Stimulated activated naive CD8-positive, alpha-beta T cell treated with anti-CD3 and anti-CD28 coated beads, Interleukin-15, Interleukin-2, amounts not matched to agents 100 ng/mL and 50 ng/mL, for 24 hours (primary cell): Measurements from ENCODE around the gene SLC5A6.
"Not testable (repeated sequence)": the region's sequence is repeated elsewhere in the genome, so short reads cannot be mapped to it uniquely, and the experiment has no call there.

ENCODE experiments used
- H3K27ac Mint-ChIP-seq: one replicate; pipeline ENCODE4 v1.8.0; 2021; ENCODE audit warnings: mild to moderate bottlenecking, mixed read lengths
- H3K27me3 Mint-ChIP-seq: one replicate; pipeline ENCODE4 v1.8.0; 2021; ENCODE audit warnings: mixed read lengths
- H3K36me3 Mint-ChIP-seq: one replicate; pipeline ENCODE4 v1.8.0; 2021; ENCODE audit warnings: low read depth, mixed read lengths
- H3K4me1 Mint-ChIP-seq: one replicate; pipeline ENCODE4 v1.8.0; 2021; ENCODE audit warnings: low read depth, mixed read lengths
- H3K4me3 Mint-ChIP-seq: one replicate; pipeline ENCODE4 v1.8.0; 2021; ENCODE audit warnings: mild to moderate bottlenecking, mixed read lengths
- H3K9me3 Mint-ChIP-seq: one replicate; pipeline ENCODE4 v1.8.0; 2021; ENCODE audit warnings: mixed read lengths

Gene SLC5A6

DNA sequence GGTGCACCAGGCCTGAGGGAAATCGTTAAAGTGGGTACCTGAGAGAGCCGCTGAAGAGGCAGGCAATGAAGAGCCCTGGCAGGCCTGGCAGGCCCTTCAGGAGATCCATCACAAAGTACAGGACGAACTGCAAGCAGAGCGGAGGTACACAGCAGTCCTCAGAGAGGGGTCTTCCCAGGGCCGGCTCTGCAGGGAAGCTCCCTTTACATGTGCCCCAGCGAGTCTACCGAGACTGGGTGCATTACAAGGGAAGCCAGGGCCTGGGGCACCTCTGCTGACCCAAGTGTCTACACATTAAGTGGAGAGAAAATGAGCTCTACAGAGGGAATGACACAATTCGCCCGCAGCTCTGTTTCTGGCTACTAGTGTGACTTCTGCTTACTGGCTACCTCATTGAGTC, 8.3 kb downstream of the SLC5A6 start:
- Mint-ChIP-seq H3K27me3 (no peaks in the 10 kb centered on the region), H3K9me3 (no peaks in the 10 kb centered on the region), H3K27ac (no peak overlapping the region), H3K4me1 (no peaks in the 10 kb centered on the region), H3K36me3 (peaks cover 64% of the 10 kb centered on the region), H3K4me3 (no peak overlapping the region)

DNA sequence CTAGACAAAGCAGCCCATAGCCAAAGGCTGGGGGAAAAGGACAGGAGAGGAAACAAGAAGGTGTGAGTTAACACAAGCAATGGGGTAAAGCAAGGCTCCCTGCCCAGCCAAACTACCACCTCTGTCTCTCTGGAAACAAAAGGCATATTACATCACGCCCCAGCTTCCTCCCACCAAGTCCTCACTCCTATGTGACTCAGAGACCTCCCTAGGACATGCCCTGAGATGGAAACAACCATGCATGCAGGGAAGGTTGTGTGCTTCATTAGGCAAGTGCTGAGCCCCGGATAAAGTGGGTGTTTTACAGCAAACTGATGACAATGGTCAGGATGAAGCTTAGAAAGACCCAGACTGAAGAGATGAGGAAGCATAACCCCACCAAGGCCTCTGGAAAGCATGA, 9.2 kb downstream of the SLC5A6 start:
- H3K27ac Mint-ChIP-seq, result peak overlapping the region; percentile 0
- peaks cover 59% of the 10 kb centered on the region for H3K36me3 Mint-ChIP-seq
- H3K4me1 Mint-ChIP-seq, result no peaks in the 10 kb centered on the region
- H3K27me3 Mint-ChIP-seq, result no peaks in the 10 kb centered on the region
- no peak overlapping the region for H3K4me3 Mint-ChIP-seq
- no peaks in the 10 kb centered on the region for H3K9me3 Mint-ChIP-seq

DNA sequence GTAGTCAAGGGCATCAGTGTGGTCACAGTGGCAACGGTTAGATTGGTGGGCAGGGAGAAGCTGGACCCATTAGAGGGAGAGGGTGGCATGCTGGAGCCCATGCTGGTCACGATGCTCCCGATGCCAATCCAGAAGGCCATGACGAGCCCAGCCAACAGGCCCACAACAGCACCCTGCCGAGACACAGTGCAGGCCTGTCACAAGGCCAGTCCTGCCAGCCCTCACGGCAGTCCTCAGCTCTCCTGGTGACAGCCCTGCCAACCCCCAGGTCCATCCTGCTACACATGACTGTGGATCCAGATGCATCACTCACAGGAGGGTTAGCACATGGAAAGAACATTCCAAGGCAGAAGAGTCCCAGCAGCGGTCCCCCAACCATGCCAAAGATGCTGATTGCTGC, 10.4 kb downstream of the SLC5A6 start:
- peaks cover 49% of the 10 kb centered on the region for H3K36me3 Mint-ChIP-seq
- no peaks in the 10 kb centered on the region for H3K27me3 Mint-ChIP-seq
- H3K27ac Mint-ChIP-seq, result no peak overlapping the region
- H3K9me3 Mint-ChIP-seq, result no peaks in the 10 kb centered on the region
- H3K4me3 Mint-ChIP-seq, result no peak overlapping the region
- H3K4me1 Mint-ChIP-seq, result no peaks in the 10 kb centered on the region

DNA sequence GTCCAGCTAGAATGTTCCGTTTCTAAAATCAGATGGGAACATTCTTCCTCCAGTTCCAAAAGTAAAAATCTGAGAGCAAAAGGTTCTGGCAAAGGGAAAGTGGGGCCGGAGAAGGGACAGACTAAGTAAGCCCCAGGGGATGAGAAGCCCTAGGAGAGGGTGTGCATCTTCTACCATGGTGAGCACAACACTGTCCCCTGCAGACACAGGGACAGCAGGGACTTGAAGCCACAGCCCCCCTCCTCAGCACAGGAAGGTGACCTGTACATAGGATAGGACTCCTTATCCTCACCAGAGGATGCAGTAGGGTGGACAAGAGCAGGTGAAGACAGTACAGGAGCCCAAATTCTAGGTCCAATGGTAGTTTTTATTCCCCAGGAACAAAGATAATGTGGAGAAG, 12.8 kb downstream of the SLC5A6 start:
- Mint-ChIP-seq H3K4me3 (no peak overlapping the region), H3K36me3 (peaks cover 27% of the 10 kb centered on the region), H3K27me3 (no peaks in the 10 kb centered on the region), H3K9me3 (no peaks in the 10 kb centered on the region), H3K27ac (no peak overlapping the region), H3K4me1 (no peaks in the 10 kb centered on the region)

DNA sequence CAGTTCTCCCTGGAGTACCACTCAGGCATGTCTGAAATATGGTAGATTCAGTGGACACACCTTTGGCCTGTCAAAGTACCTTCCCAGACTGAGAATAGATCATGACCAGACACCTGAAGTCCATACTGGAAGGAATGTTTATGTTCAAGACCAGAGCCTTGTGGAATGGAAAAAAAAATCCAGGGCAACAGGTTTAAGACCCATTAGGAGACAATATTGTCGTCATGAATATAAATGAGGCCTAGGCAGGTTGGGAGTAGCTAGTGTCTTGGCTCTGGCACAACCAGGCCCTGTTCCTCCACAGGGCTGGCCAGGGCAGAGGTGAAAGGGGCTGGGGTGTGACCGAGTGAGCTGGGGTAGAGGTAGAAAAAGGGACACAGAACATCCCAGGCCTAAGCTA, 13.4 kb downstream of the SLC5A6 start:
- no peak overlapping the region for H3K27ac Mint-ChIP-seq
- H3K4me3 Mint-ChIP-seq, result no peak overlapping the region
- H3K9me3 Mint-ChIP-seq, result no peaks in the 10 kb centered on the region
- H3K4me1 Mint-ChIP-seq, result no peaks in the 10 kb centered on the region
- H3K36me3 Mint-ChIP-seq, result peaks cover 27% of the 10 kb centered on the region
- H3K27me3 Mint-ChIP-seq, result no peaks in the 10 kb centered on the region

DNA sequence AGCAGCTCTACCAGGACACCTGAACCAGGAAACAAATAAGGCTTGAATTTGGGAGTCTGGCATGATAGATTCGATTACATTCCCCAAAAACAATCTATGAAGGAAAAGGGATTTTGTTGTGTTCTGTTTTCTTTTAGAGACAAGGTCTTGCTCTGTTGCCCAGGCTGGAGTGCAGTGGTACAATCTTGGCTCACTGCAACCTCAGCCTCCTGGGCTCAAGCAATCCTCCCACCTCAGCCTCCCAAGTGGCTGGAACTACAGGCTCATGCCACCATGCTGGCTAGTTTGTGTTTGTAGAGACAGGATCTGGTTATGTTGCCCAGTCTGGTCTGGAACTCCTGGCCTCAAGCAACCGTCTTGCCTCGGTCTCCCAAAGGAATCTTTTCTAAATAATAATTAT, 14.0 kb downstream of the SLC5A6 start:
- H3K4me3 Mint-ChIP-seq, H3K9me3 Mint-ChIP-seq: not testable (repeated sequence)
- H3K36me3 Mint-ChIP-seq, result peaks cover 21% of the 10 kb centered on the region

DNA sequence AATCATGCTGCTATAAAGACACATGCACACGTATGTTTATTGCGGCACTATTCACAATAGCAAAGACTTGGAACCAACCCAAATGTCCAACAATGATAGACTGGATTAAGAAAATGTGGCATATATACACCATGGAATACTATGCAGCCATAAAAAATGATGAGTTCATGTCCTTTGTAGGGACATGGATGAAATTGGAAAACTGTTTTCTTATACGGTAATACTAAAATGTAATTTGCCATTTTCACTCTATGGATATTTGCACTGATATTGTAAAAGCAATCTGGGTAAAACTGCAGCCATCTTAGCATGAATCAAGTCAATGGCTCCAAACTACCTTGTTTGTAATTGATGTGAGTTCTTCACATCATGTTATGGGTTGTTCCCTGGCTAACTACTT, 16.3 kb downstream of the SLC5A6 start:
- not testable (repeated sequence) for H3K27ac Mint-ChIP-seq, H3K27me3 Mint-ChIP-seq, H3K4me1 Mint-ChIP-seq, H3K4me3 Mint-ChIP-seq, H3K9me3 Mint-ChIP-seq
- H3K36me3 Mint-ChIP-seq, result peaks cover 15% of the 10 kb centered on the region

More for the DNA sequence above, 14.0 kb downstream of the SLC5A6 start:
- H3K27ac Mint-ChIP-seq, H3K4me1 Mint-ChIP-seq, H3K27me3 Mint-ChIP-seq: not testable (repeated sequence)

DNA sequence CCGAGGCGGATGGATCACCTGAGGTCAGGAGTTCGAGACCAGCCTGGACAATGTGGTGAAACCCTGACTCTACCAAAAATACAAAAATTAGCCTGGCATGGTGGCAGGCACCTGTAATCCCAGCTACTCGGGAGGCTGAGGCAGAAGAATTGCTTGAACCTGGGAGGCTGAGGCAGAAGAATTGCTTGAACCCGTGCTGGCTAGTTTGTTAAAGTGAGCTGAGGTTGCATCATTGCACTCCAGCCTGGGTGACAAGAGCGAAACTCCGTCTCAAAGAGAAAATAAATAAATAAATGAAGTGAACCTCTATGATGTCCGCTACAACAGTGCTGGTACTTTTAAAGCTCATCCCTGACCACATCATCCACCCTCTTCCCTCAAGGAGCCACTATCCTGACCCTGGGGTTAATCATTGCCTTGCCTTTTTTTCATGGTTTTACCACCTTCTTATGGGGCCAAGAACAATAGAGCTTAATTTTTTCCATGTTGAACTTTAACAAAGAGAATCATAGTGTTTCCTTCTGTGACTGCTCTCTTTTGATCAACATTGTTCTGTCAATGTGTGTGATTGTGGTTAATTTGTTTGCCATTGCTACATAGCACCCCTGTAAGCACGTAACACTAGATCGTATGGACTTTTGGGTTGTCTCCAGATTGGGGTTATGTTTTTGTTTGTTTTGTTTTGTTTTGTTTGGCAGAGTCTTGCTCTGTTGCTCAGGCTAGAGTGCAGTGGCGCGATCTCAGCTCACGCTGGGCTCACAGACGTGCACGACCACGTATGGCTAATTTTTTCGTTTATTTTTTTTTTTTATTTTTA, 17.3 kb downstream of the SLC5A6 start:
- Mint-ChIP-seq H3K27ac (no peak overlapping the region), H3K4me1 (no peaks in the 10 kb centered on the region), H3K4me3 (no peak overlapping the region), H3K27me3 (no peaks in the 10 kb centered on the region), H3K36me3 (peaks cover 13% of the 10 kb centered on the region), H3K9me3 (no peaks in the 10 kb centered on the region)

DNA sequence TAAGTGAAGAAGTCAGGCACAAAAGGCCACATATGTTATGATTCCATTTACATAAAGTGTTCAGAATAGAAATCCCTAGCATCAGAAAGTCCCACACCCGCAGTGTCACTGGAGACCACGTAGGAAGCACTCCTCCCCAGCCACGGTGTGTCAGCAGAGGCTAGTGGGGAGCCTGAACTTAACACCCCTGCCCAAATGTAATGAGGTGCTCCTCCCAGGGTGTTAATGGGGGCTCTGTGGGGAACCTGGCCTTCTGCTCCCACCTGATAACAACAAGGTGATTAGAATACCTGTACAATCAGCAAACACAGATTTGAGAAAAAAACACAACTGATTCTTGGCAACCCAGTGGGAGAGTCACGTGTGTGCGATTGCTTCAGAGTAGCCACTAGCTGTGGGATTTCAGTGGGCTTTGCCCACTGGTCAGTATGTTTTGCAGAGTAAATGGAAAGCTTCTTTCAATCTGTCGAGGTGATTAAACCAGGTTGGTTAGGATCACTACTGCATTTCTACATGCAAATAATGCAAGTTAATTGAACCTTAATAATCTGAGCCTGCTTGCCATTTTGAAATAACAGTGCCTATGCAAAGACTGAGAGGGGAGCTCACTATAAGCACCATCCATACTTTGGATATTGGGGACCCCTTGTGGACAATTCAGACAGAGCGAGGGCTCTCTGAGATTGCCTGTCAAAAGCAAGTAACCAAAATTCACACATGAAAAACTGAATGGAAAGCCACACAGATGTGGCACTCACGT, 20.8 kb downstream of the SLC5A6 start:
- Mint-ChIP-seq H3K36me3 (no peaks in the 10 kb centered on the region), H3K27me3 (no peaks in the 10 kb centered on the region), H3K9me3 (no peaks in the 10 kb centered on the region), H3K4me1 (no peaks in the 10 kb centered on the region), H3K4me3 (no peak overlapping the region), H3K27ac (no peak overlapping the region)

DNA sequence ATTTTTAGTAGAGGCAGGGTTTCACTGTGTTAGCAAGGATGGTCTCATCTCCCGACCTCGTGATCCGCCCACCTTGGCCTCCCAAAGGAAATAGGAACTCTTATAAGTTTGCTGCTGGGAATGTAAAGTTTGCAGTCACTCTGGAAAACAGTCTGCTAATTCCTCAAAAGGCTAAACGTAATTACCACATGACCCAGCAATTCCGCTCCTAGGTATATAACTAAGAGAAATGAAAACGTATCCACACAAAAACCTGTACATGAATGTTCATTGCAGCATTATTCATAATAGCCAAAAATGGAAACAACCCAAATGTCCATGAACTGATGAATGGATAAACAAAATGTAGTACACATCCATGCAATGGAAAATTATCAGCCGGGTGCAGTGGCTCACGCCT, 22.1 kb downstream of the SLC5A6 start:
- H3K9me3 Mint-ChIP-seq, result no peaks in the 10 kb centered on the region
- H3K27ac Mint-ChIP-seq, result no peak overlapping the region
- H3K27me3 Mint-ChIP-seq, result no peaks in the 10 kb centered on the region
- no peaks in the 10 kb centered on the region for H3K36me3 Mint-ChIP-seq
- H3K4me1 Mint-ChIP-seq, result no peaks in the 10 kb centered on the region
- no peak overlapping the region for H3K4me3 Mint-ChIP-seq

DNA sequence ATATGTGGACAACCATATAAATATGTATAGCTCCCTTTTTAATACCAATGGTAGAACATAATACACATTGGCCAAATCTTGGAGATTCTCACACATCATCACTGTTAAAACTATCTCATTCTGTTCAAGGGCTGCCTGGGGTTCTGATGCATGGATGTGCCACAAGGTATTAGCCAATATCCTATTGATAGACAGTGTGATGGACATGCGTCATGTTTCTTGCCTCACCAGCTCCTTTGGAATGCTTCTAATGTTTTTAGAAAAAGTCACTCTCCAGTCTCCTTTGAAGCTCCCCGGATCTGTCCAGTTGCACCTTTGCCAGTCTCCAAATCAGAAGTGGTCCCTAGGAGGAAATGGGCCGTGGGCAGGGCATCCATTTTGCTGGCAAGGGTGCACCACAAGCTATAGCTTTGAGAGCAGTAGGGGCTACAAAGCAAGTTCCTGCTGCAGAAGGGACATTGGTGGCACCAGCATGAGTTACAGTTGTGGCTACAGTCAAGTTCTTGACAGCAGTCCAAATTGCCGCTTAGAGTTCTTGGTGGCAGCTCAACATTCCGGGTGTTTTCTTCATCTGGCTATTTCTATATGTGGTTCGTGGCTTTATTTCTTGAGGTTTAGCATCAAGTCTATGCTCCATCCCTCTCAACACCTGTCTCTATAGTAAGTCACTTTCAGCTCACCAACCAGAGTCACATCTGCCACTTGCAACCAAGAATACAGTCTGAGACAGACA, 25.3 kb downstream of the SLC5A6 start:
- H3K36me3 Mint-ChIP-seq, result no peaks in the 10 kb centered on the region
- peaks cover 11% of the 10 kb centered on the region for H3K27me3 Mint-ChIP-seq
- no peak overlapping the region for H3K4me3 Mint-ChIP-seq
- no peaks in the 10 kb centered on the region for H3K9me3 Mint-ChIP-seq
- H3K27ac Mint-ChIP-seq, result no peak overlapping the region
- no peaks in the 10 kb centered on the region for H3K4me1 Mint-ChIP-seq

DNA sequence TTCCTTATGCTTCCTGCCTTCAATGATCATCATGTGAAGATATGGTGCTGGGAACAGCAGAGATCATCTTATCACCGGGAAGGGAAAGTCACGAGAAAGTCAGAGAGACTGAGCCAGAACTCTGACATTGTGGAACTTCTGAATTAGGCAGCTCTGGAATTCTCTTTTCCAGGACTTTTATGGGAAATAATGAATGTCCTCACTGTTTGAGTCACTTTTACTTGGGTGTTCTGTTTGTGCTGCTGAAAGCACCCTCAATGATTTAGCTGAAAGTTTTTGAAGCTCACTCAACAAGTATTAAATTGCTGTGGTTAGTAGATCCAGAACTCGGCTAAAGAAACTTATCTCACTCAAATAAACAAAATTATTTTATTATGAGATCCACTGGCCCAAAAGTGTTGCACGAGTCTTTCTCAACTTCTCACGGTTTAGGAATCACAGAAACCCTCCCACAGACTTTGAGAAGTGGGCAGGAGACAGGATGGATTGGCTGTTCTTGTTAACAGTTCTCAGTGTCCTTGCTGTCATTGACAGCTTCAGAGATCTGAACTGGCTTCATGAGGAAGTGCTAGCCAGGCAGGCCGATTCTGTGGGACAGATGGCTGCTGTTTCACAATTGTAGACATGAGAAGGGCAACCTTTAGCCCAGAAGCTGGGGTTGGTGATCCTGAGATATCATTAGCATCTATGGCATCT, 26.6 kb downstream of the SLC5A6 start:
- Mint-ChIP-seq H3K4me1 (no peaks in the 10 kb centered on the region), H3K36me3 (no peaks in the 10 kb centered on the region), H3K4me3 (no peak overlapping the region), H3K27ac (no peak overlapping the region), H3K27me3 (peaks cover 21% of the 10 kb centered on the region), H3K9me3 (no peaks in the 10 kb centered on the region)

DNA sequence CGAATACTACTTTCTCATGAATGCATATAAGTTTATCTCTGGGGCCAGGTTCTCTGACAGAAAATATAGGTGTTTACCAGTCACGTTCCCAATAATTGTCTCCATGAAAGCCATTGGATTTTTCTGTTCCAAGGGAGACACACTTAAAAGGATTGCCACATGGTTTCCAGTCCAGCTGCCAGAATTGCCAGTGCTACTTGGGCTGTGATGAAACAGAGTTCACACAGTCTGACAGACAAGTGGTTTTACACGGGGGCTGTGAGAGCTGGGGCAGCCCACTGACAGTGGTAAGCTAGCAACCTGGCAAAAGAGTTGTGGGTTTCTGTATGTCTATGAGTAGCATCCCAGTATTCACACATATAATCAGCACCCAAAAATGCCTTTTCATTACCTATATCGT, 28.0 kb downstream of the SLC5A6 start:
- H3K4me1 Mint-ChIP-seq, result no peaks in the 10 kb centered on the region
- H3K36me3 Mint-ChIP-seq, result no peaks in the 10 kb centered on the region
- no peak overlapping the region for H3K4me3 Mint-ChIP-seq

DNA sequence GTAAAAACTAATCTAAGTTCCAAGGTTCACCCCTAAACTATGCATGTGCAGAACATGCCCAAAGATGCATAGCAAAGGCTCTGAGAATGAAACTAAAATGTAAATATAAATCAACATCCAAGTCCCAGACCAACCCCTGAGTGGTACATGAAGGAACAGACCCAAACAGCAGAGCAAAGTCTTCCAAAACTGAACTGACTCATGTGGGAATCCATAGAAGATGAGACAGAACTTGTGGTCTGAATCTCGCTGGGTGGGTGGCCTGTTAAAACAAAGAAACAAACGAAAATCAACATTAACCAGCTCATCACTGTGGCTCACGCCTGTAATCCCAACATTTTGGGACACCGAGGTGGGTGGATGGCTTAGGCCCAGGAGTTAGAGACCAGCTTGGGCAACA, 29.7 kb downstream of the SLC5A6 start:
- H3K27me3 Mint-ChIP-seq, result peaks cover 31% of the 10 kb centered on the region
- H3K27ac Mint-ChIP-seq, result no peak overlapping the region
- H3K4me3 Mint-ChIP-seq, result no peak overlapping the region
- no peaks in the 10 kb centered on the region for H3K4me1 Mint-ChIP-seq
- H3K36me3 Mint-ChIP-seq, result no peaks in the 10 kb centered on the region
- H3K9me3 Mint-ChIP-seq, result no peaks in the 10 kb centered on the region

More for the DNA sequence above, 28.0 kb downstream of the SLC5A6 start:
- Mint-ChIP-seq H3K27me3 (peaks cover 30% of the 10 kb centered on the region), H3K9me3 (no peaks in the 10 kb centered on the region), H3K27ac (no peak overlapping the region)
